Stimulated activated naive CD4-positive, alpha-beta T cell treated with Interleukin-2 at 50 U/mL for 16 hours (primary cell): Measurements from ENCODE around the gene PRCD.
A peak's percentile ranks its signal among the peaks of the same experiment; 100 is the strongest.

ENCODE experiments used
- DNase-seq: peaks from one replicate; lab custom pipeline; 2025; lab: John Stamatoyannopoulos, UW

PRCD gene

DNA sequence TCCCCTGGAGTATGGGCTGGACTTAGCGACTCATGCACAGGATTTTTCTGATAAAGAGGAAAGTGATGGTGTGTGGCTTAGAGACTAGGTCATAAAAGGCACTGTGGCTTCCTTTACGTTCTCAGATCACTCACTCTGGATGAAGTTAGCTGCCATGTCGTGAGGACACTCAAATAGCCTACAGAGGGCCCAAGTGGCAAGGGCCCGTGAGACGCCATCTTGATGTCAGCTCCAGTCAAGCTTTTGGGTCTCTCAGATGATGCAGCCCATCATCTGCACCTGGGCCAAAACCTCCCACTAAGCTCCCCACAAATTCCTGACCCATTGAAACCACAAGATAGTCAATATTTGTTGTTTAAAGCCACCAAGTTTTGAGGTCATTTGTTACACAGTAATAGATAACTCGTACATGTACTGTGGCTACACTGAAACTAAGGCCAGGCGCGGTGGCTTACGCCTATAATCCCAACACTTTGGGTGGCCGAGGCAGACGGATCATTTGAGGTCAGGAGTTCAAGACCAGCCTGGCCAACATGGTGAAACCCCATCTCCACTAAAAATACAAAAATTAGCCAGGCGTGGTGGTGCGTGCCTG is 31.1 kb downstream of the PRCD start:
- no peak for DNase-seq

- DNase-seq: no peak
These were observed 32.5 kb downstream of the PRCD start for GRCh38 chr17:76572201-76572910.

- no peak for DNase-seq
These were observed 33.3 kb downstream of the PRCD start for GRCh38 chr17:76573096-76573495.

DNA sequence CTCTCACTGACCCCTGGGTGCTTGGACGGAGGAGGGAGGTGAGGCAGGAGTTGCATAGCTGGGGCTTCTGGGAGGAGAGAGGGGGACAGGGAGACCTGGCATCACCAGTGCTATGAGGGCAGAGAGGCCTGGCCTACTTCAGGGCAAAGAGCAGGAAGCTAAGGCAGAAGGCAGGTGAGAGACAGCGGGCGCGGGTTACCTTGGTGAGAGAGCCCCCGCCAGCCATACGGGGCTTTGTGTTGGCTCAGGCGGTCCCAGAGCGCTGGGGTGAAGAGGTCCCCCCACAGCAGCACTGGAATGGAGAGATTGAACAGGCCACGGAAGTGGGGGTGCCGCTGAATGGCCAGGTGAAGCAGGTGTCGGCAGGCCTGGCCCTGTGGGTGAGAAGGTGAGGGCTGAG is 34.3 kb downstream of the PRCD start:
- no peak for DNase-seq

DNA sequence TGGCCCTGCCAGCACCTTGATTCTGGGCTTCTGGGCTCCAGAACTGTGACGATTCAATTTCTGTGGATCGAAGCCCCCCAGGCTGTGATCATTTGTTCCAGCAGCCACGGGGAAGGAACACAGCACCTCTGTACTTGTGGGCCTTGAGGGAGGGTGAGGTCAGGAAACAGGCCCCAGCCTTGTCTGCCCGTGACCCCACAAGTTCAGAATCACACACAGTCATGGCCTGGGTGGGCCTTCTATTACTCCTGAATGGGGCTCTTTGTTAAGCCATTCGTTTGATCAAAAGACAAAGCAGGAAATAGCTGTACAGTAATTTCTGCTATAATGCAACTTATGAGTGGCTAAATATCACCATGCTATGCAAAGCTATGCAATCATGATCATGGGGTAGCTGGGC is 35.7 kb downstream of the PRCD start:
- DNase-seq: no peak

- DNase-seq: no peak
These were observed 36.3 kb downstream of the PRCD start for GRCh38 chr17:76576189-76576588.

DNA sequence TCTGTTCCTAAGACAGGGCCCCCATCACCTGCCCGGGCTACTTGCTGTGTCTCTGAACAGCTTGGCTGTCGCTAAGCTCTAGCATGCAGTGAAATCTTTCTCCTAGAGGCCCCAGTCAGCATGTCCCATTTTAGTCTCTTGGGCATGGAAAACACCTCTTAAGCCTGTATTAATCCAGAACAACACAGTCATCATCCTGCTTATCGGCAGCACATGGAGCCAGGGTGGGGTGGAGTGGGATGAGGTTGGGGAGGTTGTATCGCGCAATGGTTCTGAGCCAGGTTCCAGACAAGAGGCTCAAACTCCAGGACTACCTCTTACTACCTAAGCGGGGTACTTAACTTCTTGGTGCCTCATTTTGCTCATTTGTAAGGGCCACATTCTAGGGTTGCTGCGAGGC is 38.0 kb downstream of the PRCD start:
- no peak for DNase-seq

GRCh38 chr17:76578376-76578775 is 38.5 kb downstream of the PRCD start:
- DNase-seq: no peak

- no peak for DNase-seq
These were observed 39.4 kb downstream of the PRCD start for GRCh38 chr17:76579281-76579680.

DNA sequence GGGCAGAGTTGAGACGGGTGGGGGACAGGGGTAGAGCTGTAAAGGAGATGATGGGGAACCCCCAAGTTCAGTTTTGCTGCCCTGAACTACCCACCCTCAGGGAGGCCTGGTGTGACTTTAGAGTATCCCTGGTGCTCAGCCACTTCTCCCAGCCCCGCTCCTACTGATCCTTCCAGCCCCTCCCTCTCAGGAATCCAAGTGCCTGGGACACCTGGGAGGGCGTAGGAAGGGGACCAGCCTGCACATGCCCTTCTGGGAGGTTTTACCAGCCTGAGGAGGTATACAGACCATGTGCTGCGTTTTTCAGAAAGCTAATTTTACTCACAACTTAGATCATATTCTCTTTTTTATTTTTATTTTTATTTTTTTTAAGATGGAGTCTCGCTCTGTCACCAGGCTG is 41.7 kb downstream of the PRCD start:
- DNase-seq: no peak

GRCh38 chr17:76582660-76583059 is 42.8 kb downstream of the PRCD start:
- DNase-seq: no peak

DNA sequence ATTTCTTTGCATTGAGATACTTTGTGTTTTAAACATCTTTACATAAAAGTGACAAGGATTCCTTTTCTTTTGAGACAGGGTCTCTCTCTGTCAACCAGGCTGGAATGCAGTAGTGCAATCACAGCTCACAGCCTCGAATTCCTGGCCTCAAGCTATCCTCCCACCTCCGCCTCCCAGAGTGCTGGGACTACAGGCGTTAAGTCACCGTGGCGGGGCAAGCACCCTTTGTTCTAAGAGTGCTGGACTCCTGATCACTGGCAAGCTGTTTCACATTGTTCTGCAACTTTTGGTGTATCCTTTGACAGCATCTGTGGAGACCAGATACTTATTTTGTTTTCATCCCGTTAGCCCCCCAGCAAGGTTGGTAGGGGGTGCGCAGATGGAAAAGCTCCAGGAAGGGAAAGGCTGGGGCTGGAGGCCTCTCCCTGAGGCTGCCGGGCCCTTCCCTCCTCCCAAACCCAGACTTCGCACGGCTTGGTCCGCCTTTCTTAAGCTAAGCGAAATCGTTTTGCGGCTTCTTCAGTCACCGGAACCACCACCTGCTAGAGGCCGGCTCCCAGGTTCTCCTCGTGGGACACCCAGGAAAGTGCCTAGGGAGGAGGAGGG is 44.7 kb downstream of the PRCD start:
- DNase-seq: no peak

- no peak for DNase-seq
These were observed 45.3 kb downstream of the PRCD start for GRCh38 chr17:76585033-76585648.

DNA sequence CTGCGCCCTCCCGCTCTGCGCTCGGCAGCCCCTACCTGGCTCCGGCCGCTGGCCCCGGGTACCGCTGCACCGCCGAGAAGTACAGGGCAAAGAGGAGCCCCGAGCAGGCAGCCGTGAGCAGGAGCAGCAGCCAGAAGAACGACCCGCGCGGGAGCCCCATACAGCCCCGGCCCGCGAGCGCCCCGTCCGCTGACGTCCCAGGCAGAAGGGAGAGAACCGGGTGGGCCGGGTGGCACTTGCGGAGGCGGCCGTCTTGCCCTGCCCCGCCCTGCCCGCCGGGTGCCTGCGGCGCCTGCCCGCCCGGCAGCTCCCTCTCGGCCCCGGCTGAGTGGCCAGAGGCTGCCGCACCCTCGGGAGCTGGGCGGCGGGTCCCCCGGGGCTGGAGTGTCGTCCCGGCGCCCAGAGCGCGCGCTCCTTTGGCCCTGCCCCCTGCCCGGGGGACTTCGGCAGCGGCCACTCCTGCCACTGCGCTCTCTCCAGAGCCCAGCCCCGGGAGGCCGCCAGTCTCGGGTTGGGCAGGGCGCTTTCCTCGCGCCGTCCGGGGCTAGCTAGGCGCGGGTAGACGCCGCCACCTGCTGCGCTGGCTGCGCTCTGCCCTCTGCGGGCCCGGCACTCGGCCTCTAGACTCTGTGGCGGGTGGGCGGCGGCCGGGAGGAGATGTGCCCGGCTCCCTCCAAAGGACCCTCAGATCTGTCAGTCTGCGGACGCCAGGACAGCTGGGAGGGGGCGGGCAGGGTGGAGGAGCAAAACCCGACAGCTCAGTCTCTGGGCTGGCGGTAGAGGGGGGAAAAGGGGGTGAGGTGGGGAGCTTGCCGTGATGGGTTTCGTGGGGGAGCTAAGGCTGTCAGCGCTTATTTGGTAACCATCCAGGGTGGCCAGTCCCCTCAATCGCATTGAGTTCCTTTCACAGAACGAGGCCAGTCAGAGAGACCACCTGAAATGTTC is 46.1 kb downstream of the PRCD start, which contains the start of gene ST6GALNAC2:
Gene ST6GALNAC2 (minus strand): TSS at position 212 of the 945 bp plus-strand sequence. CDS start 52 bp downstream, at position 160.
- peak; percentile 24 for DNase-seq

GRCh38 chr17:76586741-76587487 is 47.1 kb downstream of the PRCD start:
- no peak for DNase-seq

- no peak for DNase-seq
These were observed 48.3 kb downstream of the PRCD start for GRCh38 chr17:76588182-76588581.

DNA sequence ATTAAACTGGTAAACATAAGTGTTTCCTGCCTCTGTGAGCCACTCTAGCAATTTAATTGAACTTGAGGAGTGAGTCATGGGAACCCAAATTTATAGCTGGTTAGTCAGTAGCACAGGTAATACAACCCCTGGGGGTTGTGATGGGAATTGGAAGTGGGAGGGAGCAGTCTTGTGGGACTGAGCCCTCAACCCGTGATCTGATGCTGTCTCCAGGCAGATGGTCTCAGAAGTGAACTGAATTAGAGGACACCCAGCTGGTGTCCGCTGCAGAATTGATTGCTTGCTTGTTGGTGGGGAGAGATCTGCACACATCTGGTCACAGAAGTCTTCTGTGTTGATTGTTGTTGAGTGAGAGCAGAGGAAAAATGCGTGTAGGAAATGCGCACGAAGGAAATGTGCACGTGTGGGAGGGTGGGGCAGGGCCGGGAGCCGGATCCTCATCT is 53.6 kb downstream of the PRCD start:
- DNase-seq: no peak

GRCh38 chr17:76593959-76594358 is 54.1 kb downstream of the PRCD start:
- DNase-seq: no peak

GRCh38 chr17:76594690-76595089 is 54.8 kb downstream of the PRCD start:
- DNase-seq: no peak
